NCI-H146 treated with DMSO at 0.1 percent for 48 hours (cell line): ENCODE results near the gene KIF7.
"Not testable (repeated sequence)": the region's sequence is repeated elsewhere in the genome, so short reads cannot be mapped to it uniquely, and the experiment has no call there.

Experiments
- DNase-seq: peaks from one replicate; lab custom pipeline; 2025; ENCODE audit not compliant: unreplicated experiment; lab: John Stamatoyannopoulos, UW

KIF7 gene, protein sequence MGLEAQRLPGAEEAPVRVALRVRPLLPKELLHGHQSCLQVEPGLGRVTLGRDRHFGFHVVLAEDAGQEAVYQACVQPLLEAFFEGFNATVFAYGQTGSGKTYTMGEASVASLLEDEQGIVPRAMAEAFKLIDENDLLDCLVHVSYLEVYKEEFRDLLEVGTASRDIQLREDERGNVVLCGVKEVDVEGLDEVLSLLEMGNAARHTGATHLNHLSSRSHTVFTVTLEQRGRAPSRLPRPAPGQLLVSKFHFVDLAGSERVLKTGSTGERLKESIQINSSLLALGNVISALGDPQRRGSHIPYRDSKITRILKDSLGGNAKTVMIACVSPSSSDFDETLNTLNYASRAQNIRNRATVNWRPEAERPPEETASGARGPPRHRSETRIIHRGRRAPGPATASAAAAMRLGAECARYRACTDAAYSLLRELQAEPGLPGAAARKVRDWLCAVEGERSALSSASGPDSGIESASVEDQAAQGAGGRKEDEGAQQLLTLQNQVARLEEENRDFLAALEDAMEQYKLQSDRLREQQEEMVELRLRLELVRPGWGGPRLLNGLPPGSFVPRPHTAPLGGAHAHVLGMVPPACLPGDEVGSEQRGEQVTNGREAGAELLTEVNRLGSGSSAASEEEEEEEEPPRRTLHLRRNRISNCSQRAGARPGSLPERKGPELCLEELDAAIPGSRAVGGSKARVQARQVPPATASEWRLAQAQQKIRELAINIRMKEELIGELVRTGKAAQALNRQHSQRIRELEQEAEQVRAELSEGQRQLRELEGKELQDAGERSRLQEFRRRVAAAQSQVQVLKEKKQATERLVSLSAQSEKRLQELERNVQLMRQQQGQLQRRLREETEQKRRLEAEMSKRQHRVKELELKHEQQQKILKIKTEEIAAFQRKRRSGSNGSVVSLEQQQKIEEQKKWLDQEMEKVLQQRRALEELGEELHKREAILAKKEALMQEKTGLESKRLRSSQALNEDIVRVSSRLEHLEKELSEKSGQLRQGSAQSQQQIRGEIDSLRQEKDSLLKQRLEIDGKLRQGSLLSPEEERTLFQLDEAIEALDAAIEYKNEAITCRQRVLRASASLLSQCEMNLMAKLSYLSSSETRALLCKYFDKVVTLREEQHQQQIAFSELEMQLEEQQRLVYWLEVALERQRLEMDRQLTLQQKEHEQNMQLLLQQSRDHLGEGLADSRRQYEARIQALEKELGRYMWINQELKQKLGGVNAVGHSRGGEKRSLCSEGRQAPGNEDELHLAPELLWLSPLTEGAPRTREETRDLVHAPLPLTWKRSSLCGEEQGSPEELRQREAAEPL (N-terminal part only)

GRCh38 chr15:89654847-89655805 is at the start of gene KIF7:
Gene KIF7 (minus strand): TSS chr15:89655467. CDS start chr15:89652930, 2,537 bp downstream.
- peak; percentile 2 for DNase-seq

DNA sequence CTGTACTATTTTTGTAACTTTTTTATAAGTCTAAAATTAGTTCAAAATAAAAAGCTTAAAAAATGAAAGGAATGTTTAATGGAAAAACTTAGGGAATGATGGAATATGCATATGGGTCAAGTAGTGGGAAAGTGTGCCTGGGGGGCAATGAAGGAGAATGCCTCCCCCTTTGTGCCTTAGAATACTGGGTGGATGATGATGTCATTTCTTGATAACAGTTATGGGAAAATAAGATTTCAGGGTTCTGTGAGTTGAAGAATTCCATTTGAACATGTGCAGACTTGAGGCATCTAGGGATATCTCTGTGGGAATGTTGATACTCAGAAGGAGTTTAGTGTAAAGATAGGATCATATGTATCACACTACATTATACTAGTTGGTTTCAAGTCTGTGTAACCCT is 49.1 kb upstream of the KIF7 start:
- no peak for DNase-seq

DNA sequence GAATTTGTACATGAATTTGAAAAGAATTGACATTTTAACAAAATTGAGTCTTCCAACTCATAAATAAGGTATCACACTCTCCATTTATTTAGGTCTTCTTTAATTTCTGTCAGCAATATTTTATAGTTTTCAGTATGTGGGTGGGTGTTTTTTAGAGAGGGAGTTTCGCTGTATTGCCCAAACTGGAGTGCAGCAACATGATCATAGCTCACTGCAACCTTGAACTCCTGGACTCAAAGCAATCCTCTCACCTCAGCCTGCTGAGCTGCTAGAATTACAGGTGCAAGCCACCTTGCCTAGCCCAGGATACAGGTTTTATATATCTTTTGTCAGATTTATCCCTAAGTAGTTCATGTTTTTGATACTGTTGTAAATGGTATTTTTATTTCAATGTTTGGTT is 39.9 kb upstream of the KIF7 start:
- no peak for DNase-seq

DNA sequence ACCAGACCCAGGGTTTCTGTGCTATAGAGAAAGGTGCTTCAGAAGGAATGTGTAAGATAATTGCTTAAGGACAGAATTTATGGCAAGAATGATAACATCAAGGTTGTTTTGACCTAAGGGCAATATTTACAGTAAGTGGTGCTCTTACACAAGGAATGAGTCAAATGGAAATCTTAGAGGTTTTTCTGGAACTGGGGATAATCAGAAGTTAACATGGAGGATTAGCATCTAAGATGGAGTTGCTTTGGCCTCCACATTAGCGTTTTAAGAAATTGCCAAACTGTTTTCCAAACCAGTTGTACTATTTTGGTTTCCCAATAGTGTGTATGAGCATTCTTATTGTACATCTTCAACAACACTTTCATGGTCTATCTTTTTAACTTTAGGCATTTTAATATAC is 38.4 kb upstream of the KIF7 start:
- DNase-seq, result no peak

- DNase-seq, result no peak
These were observed 37.8 kb upstream of the KIF7 start for GRCh38 chr15:89693091-89693490.

DNA sequence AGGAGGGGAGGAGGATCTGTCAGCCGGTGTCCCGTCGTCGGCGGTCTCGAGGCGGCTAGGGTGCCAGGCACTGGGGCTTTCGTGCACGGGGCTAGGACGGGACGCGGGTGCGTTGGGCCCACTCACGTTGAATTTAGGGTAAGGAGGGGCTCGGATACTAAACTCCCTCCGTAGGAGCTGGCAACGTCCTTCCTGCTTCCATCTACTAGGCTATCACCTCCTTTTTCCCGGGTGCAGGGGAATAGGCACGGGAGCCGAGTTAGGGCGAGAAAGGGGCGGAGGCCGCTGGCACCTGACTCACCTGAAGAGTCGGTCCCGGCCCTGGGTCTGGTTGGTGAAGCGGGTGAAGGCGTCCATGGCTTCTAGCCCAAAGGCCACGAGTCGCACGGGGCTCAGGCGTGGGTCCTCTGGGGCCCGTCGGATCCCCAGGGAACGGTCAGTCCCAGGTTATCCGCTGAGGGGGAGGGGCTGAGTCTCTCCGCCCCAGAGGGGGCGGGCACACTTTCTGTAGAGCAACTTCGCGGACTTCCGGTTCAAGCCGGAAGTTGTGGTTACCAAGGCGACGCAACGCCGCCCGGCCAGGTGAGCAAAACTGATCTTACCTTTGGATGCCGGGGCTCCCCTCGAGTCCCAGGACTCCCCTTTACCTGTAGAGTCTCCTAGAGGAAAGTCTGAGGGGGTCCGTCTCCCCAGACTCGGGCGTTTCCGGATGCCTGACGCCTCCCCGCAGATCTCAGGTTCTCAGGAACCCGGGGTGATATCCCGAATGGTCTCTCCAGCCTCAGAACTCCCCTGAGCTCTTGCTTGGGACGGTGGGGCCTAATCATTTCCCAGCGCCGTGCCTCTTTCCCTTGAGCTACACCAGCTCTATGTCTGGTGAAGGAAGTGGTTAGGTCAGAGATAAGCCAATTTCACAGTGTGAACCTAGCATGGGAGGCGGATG is 35.3 kb upstream of the KIF7 start, which contains the start of the genes PEX11A and WDR93:
Gene PEX11A (minus strand): TSS at position 479 of the 943 bp plus-strand sequence. CDS start 122 bp downstream, at position 357.
Gene WDR93 (plus strand): TSS at position 536 of the 943 bp plus-strand sequence. CDS start 10,936 bp downstream, outside the sequence.
- peak; percentile 45 for DNase-seq

DNA sequence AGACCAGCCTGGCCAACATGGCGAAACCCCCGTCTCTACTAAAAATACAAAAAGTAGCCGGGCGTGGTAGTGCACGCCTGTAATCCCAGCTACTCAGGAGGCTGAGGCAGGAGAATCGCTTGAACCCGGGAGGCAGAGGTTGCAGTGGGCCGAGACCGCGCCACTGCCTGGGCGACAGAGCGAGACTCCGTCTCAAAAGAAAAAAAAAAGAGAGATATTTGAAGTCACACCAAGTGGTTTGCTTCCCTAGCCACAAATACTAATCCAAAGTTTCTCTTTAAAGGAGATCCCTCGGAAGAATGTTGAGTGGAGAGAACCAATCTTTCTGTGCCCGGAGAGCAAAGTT is 34.6 kb upstream of the KIF7 start:
- not testable (repeated sequence) for DNase-seq

DNA sequence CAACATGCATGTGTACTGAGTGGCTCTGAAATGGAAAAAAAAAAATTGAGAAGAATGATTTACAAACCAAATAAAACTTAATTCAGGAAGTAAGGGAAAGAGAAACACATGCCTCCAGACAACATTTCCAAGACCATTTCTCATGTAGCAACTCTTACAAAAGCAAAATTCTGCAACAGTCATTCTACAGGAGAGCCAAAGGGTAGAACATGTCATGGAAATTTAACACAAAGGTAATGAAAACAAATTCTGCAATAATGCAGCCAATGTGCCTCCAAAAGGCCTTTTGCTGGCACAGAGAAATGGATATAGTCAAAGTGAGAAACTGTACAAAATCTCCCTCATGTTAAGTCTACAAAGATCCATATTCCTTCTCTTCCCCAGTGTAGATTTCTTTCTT is 31.3 kb upstream of the KIF7 start:
- no peak for DNase-seq

DNA sequence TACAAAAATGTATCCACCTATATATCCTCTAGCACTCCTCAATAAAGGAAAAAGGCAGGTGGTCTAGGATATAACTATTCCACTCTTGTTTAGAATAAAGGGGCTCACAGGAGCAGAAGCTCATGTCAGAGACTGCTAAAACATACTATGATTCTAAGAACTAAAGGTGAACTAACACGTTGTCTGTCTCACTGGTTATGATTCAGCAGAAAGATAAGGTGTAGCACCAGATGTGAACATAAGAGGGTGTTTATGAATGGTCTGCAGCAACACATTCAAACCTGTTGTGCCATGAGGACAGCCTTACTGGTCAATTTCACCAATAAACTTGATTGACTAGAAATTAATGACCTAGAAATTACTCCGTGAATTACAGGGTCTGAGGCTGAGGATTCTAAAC is 30.7 kb upstream of the KIF7 start:
- DNase-seq, result no peak

- no peak for DNase-seq
These were observed 25.9 kb upstream of the KIF7 start for GRCh38 chr15:89681146-89681545.

GRCh38 chr15:89680282-89680873 is 25.1 kb upstream of the KIF7 start:
- DNase-seq, result no peak

- no peak for DNase-seq
These were observed 23.9 kb upstream of the KIF7 start, which contains the start of gene PLIN1 for GRCh38 chr15:89679212-89679611. Gene PLIN1 (minus strand): TSS chr15:89679367. CDS start chr15:89677489, 1,878 bp downstream.

DNA sequence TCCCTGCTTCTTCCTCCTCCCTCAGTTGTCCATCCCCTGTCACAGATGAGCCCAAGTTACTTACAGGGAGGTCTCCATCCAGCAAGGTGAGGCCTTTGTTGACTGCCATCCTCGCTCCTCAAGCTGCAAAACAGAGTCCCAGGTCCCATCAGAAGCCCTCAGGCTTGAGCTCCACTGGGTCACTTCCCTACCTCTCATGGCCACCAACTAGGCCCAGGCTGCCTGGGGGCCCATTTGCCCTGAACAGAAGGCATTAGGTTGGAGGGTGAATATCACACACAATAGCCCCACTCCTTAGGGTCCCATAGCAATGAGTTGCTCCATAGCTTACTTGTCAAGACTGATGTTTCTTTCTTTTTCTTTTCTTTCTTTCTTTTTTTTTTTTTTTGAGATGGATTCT is 22.1 kb upstream of the KIF7 start:
- DNase-seq, result no peak

DNA sequence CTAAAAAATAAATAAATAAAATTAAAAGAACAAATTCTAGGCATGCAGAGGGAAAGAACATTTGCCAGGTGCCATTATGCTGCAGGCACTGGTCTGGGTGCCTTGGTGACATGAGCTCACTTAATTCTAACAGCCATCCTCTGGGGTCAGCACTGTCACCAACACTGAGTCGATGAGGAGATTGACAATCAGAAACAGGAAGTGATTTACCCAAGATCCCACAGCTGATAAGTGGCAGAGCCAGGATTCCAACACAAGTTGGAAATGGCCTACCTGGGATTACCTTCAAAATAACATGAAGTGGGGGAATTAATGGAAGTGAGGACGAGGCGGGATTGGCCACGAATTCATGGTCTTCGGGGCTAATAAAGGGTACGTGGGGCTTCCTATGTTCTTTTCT is 20.3 kb upstream of the KIF7 start:
- no peak for DNase-seq

- no peak for DNase-seq
These were observed 19.3 kb upstream of the KIF7 start for GRCh38 chr15:89674526-89674925.

- no peak for DNase-seq
These were observed 17.9 kb upstream of the KIF7 start for GRCh38 chr15:89673165-89673512.

GRCh38 chr15:89672221-89673164 is 17.2 kb upstream of the KIF7 start:
- no peak for DNase-seq
